Measurements from ENCODE around the gene DNAAF5.

GRCh38 chr7:753190-753589 is 26.7 kb downstream of the DNAAF5 start:
- TF ChIP-seq POLR2A (IDR thresholded peaks at IDR 0.05) (no peak), CTCF (IDR thresholded peaks at IDR 0.05) (no peak)

All from uterus (tissue), 2 donors.